Cardiac septum (tissue), 1 donor: ENCODE measurements around the gene COL19A1. TPM values are rescaled to one million over a fixed set of nuclear protein-coding genes. Genes with fewer than 3 reads are reported as not detected.

Experiments
- DNase-seq: peaks from one replicate; pipeline ENCODE4 v3.0.0-alpha.2; 2020; ENCODE audit warnings: low spot score
- intact Hi-C: fragments of 100-400 bp; cut with DNase I; formaldehyde crosslinking; loops from one replicate; pipeline ENCODE4 v1.14.0; 2022
- total RNA-seq: library from RNA; stranded (reverse); fragmentation: NEBNext Ultra II Directional; extraction: Animal tissue kit (Norgen Biotek cat#: 25700); gene quantifications from one replicate; pipeline ENCODE4 v1.2.1, GENCODE V29; 2021
- donor health status: DM: no; HTN: no; CAD: no.

COL19A1 gene
- total RNA-seq, 1 donor from 2014 or later: 3.3 TPM

DNA sequence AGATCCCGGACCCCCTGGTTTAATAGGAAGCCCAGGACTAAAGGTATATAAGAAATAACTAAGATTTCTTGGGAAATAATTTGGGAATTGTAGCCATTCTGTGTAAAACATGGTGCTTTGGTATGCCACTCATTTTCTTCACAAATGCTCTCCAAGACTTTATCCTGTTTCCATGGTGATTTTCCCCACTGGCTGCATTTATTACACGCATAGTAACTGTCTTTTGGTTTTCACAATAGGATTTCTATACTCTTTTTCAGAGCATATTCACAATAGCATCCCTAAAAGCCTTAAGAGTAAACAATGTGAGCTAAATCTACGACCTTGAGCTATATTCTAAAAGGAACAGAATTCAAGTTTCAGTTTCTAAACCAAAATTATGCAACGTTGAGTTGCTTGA lies 275.7 kb downstream of the COL19A1 start:
- no peak for DNase-seq
- intact Hi-C loops: no loop called here

GRCh38 chr6:70145178-70145577 lies 278.8 kb downstream of the COL19A1 start:
- no peak for DNase-seq
- intact Hi-C loops: no loop called here

- intact Hi-C loops: no loop called here
- DNase-seq: no peak
These were observed 282.9 kb downstream of the COL19A1 start for GRCh38 chr6:70149209-70149788.

- DNase-seq: no peak
- intact Hi-C loops: no loop called here
These were observed 284.2 kb downstream of the COL19A1 start for GRCh38 chr6:70150521-70150920.

DNA sequence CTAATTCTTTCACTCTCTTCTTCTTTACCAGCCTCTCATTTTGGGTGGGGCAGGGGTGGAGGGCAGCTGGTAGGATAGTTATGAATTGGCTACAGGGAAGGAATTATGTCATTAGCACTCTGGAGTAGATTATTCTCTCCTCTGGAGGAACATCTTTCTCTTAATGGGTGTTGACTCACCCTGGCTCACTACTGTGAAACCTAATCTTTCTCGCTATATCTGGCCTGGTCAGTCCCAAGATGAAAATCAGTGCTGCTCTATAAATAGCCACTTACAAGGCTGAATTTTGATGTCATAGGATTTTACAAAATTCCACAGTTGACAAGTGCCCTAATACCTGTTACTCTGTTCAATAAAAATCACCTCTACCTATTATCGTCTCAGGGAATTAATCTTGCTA lies 285.3 kb downstream of the COL19A1 start:
- intact Hi-C loops: no loop called here
- DNase-seq: no peak

GRCh38 chr6:70152786-70153185 lies 286.4 kb downstream of the COL19A1 start:
- intact Hi-C loops: no loop called here
- no peak for DNase-seq

GRCh38 chr6:70157086-70157485 lies 290.7 kb downstream of the COL19A1 start:
- intact Hi-C loops: no loop called here
- no peak for DNase-seq

DNA sequence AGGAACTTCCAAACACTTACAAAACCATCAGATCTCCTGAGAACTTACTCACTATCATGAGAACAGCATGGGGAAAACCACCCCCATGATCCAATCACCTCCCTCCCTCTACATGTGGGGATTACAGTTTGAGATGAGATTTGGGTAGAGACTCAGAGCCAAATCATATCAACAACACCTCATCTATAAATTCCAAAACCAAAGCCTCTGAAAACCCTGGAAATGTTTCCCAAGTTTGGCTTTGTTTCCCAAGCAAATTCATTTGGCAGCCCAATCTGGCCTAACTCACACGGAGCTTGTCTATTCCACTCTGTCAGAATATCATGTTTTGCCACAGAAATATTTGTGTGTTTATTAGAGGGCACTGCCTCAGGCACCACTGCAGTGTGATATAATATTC lies 293.9 kb downstream of the COL19A1 start:
- no peak for DNase-seq
- intact Hi-C loops: no loop called here

DNA sequence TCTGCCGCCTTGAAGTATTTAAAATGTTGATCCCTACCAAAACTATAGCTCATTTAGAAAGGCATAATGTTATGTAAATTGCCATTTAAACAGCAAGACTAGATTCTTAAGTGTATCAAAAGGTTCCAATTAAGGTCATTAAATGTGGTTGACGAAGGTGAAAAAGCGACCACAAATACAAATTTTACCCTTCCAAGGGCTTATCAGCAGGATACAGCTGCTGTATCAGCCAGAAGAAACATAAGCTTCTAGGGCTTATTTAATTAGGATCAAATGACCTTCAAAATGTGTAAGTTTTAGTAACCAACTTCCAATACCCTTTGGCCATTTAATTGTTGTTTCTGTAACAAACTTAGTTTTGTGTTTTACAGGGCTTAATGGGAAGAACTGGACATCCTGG lies 296.6 kb downstream of the COL19A1 start:
- intact Hi-C loops: no loop called here
- DNase-seq: no peak

DNA sequence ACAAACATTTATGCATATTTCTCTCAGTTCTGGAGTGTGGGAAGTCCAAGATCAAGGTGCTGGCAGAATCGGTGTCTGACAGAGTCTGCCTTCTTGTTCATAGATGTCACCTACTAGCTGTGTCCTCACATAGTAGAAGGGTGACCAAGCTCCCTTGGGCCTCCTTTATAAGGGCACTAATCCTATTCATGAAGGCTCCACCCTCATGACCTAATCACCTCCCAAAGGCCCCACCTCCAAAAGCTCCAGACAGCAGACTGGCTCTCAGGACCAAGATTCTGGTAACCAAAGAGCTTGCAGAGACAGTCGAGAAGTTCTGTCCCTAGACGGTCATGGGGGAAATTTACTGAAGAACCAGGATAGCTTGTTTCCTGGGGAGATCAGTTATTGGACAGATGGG lies 297.4 kb downstream of the COL19A1 start:
- intact Hi-C loops: no loop called here
- DNase-seq: no peak

- DNase-seq: no peak
- intact Hi-C loops: no loop called here
These were observed 298.2 kb downstream of the COL19A1 start for GRCh38 chr6:70164556-70164955.

DNA sequence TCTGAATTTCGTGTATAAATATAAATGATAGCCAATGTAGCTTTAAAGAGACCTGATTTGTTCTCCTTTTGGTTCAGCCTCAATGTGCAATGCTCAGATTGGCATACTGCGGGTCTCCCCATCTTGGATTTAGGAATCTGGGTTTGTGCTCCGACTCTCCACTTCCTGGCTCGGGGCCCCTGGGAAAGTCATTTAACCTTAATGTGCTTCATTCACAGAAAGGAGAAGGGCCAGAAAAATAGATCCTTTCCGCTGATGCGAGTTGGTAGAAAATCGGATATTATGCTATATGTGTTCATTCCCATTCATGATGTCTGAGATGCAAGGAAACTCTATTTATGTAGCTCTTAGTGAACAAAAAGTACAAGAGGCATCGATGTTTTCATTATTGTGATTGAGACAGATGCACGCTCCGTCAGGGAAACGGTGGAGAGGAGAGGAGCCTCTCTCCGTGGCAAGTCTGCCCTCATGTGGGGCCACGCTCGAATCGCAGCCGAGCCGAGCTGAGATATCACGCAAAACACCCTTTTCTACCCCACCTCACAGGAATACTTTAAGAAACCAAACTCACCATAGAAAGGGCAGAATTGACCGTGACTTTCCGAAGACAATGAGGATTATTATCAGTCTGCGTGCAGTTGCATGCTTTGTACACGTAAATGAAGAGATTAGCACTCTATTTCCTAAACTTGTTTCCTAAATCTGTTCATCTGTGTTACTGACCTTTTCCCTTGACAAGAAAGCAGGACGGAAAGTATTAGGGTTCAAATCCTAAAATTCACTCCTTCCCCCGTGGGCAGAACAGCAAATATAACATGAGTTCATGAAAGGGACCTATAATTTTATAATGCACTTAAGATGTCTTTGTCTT lies 300.0 kb downstream of the COL19A1 start:
- intact Hi-C loops: no loop called here
- no peak for DNase-seq

DNA sequence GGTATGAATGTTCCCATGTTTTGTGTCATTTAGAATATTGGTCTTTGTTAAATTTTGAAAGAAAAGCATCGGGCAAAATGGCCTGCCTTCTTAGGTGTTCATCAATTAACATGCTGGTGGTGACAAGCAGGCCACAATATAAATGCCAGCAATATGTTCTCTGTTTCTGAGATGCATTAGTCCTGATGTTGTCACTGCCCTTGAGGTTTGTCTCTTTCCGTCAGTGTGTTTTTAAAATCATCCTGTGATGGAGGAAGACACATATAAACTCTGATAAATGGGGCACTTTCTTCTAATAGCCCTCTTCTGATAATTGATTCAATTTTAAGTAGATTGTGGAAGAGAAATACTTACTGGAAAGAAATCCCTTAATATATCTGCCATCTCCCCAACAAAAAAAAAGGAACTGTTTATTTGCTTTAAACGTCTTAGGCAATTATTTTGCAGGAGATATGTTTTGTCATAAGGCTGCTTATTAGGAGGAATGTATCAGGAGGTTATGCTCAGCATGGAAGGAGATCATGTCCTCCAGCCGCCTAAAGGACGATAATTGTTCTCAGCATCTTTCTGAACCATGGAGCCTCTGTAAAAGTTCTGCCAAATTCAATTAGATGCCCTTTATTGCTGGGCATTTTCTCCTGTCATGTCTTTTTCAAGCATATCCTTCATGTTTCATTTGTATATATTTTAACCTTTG lies 302.5 kb downstream of the COL19A1 start:
- intact Hi-C loops: no loop called here

DNA sequence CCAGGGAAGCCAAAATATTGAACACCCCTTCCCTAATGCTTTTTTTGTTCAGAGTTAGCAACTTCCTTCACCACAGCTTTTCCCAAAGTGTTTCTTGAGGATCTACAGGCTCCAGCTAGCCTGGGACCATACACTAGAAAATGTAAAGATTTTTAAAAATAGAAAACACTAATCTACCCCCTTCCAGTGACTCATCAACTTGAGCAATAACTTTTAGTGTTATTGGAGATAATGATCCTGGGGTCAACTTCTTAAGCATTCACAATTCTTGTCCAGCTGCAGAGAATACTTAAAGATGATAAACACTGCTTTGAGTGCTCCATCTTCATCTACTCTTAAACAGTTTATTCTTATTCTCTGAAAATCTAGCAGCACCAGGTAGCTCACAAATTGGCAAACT lies 304.9 kb downstream of the COL19A1 start:
- intact Hi-C loops: no loop called here
- no peak for DNase-seq

More for the DNA sequence above, 302.5 kb downstream of the COL19A1 start:
- no peak for DNase-seq

DNA sequence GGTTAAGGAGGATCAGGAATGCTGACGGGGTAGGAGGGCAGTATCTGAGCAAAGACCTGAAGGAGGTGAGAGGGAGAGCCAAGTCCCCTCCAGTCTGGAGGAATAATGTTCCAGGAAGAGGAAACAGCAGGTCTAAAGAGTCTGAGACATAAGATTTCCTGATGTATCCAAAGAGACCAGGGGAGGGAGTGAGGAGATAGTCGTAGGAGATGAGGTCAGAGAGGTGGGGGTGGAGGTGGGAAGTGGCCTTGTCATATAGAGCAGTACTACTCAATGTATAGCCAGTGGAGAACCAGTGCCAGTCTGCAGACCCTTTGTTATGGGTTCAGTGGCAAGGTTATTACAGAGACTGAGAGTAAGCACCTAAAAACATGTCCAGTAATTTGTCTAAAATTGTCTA lies 305.9 kb downstream of the COL19A1 start:
- intact Hi-C loops: no loop called here

GRCh38 chr6:70175770-70176169 lies 309.4 kb downstream of the COL19A1 start:
- intact Hi-C loops: no loop called here
- DNase-seq: no peak

More for the DNA sequence above, 305.9 kb downstream of the COL19A1 start:
- no peak for DNase-seq

DNA sequence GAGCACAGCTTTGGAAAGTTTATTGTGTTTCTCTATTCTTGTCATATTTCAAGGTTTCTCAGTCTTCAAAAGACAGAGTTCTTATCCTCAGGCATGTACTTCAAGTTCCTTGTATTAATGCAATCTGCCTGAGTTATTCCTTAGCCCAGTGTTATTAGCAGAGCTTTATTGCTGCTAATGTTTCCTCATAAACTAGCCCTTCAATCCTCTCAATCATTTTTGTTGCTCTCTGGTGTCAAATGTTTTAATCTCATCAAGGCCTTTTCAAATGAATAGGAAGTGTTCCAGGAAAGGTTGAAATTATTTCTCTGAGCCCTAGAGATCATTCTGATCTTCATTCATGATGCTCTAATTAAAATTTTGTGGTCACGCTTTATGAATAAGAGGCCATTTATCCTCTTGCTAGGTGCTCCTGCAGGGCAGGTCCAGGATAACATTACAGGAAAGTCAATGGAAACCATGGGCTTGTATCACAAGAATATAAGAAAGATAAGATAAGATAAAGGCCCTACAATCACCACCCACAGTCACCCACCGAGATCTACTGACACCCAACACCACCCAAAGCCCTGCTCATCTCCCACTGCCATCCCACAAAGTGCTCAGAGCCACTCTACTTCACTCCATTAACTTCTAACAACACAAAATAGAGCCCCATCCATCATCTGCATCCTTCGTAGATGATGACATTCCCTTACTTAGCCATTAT lies 310.6 kb downstream of the COL19A1 start:
- intact Hi-C loops: no loop called here
- no peak for DNase-seq

GRCh38 chr6:70180183-70180900 lies 314.0 kb downstream of the COL19A1 start:
- DNase-seq: no peak
- intact Hi-C loops: no loop called here

- intact Hi-C loops: no loop called here
- DNase-seq: no peak
These were observed 314.7 kb downstream of the COL19A1 start for GRCh38 chr6:70180901-70181599.
